ENCODE measurements around the gene TMEM45A.

The TMEM45A gene

GRCh38 chr3:100523050-100523760 is 30.8 kb downstream of the TMEM45A start:
- no peak for TF ChIP-seq ZFX (IDR thresholded peaks at IDR 0.05; ENCODE audit: borderline replicate concordance)
- TF ChIP-seq CTCF (IDR thresholded peaks at IDR 0.05): no peak

GRCh38 chr3:100525753-100526612 is 33.6 kb downstream of the TMEM45A start:
- H3K27ac ChIP-seq: no peak overlapping the region
- TF ChIP-seq CTCF (IDR thresholded peaks at IDR 0.05) (no peak), ZFX (IDR thresholded peaks at IDR 0.05; ENCODE audit: borderline replicate concordance) (no peak)

More at GRCh38 chr3:100523050-100523760, 30.8 kb downstream of the TMEM45A start:
- H3K27ac ChIP-seq: no peak overlapping the region

- TF ChIP-seq CTCF (IDR thresholded peaks at IDR 0.05) (no peak), ZFX (IDR thresholded peaks at IDR 0.05; ENCODE audit: borderline replicate concordance) (no peak)
- H3K27ac ChIP-seq: no peak overlapping the region
Measured at GRCh38 chr3:100526613-100527346, 34.4 kb downstream of the TMEM45A start.

- H3K27ac ChIP-seq: no peak overlapping the region
- TF ChIP-seq CTCF (IDR thresholded peaks at IDR 0.05) (no peak), ZFX (IDR thresholded peaks at IDR 0.05; ENCODE audit: borderline replicate concordance) (no peak)
Measured at GRCh38 chr3:100527347-100527735, 34.9 kb downstream of the TMEM45A start.

- no peak overlapping the region for H3K27ac ChIP-seq
- no peak for TF ChIP-seq ZFX (IDR thresholded peaks at IDR 0.05; ENCODE audit: borderline replicate concordance)
- TF ChIP-seq CTCF (IDR thresholded peaks at IDR 0.05): no peak
Measured at GRCh38 chr3:100531093-100531492, 38.7 kb downstream of the TMEM45A start.

- H3K27ac ChIP-seq: no peak overlapping the region
- TF ChIP-seq CTCF (IDR thresholded peaks at IDR 0.05) (no peak), ZFX (IDR thresholded peaks at IDR 0.05; ENCODE audit: borderline replicate concordance) (no peak)
Measured at GRCh38 chr3:100532411-100532810, 40.0 kb downstream of the TMEM45A start.
